Measurements from ENCODE around the gene CAMTA1.

DNA sequence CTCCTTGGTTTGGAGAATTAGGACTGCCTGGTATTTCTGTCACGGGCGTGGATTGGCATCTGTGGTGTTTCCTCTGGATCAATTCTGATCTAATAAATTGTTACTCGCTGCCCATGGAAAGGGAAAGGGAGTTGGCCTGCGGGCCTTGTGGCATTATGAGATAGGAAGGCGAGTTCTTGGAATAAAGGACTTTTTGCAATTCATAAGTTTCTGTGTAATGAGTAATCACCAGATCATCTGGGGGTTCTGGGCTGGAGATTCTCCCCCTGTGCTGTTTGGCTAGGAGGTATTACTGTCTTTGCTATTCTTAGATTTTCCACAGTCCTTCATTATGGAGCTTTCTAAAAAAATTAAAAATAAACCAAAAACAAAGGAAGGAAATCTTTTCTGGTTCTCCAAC is 315.9 kb downstream of the CAMTA1 start:
- TF ChIP-seq EZH2phosphoT487 (IDR thresholded peaks at IDR 0.05): no peak
- TF ChIP-seq EZH2 (IDR thresholded peaks at IDR 0.05): no peak

All from neural progenitor cell (in vitro differentiated cells).